Esophagus (tissue), 2 donors: ENCODE data around the gene ZNF414. TPM values are rescaled to one million over a fixed set of nuclear protein-coding genes. Genes with fewer than 3 reads are reported as not detected.

Source experiments
- H3K27ac ChIP-seq, 2 donors: one replicate each; pipeline ENCODE4 v1.5.1; 2013; ENCODE audit warnings: low read depth in 2 of 2, mild to moderate bottlenecking in 2 of 2, inconsistent platforms in 1 of 2, low read length in 1 of 2, moderate library complexity in 1 of 2
- H3K27me3 ChIP-seq, 2 donors: one replicate each; pipeline ENCODE4 v1.6.1; 2013; ENCODE audit warnings: low read length in 2 of 2, control low read depth in 1 of 2, mild to moderate bottlenecking in 1 of 2; ENCODE audit not compliant: insufficient read depth in 2 of 2, control insufficient read depth in 1 of 2
- H3K36me3 ChIP-seq, 2 donors: one replicate each; pipeline ENCODE4 v1.6.1; 2013; ENCODE audit warnings: low read length in 1 of 2; ENCODE audit not compliant: control insufficient read depth in 2 of 2, insufficient read depth in 2 of 2
- H3K4me1 ChIP-seq, 2 donors: one replicate each; pipeline ENCODE4 v1.6.1; 2013; ENCODE audit warnings: low read length in 1 of 2; ENCODE audit not compliant: control insufficient read depth in 2 of 2, insufficient read depth in 2 of 2
- H3K4me3 ChIP-seq, 2 donors: one replicate each; pipeline ENCODE4 v1.5.1; 2013; ENCODE audit warnings: low read length in 2 of 2, mild to moderate bottlenecking in 2 of 2, low read depth in 1 of 2, moderate library complexity in 1 of 2
- H3K9me3 ChIP-seq, 2 donors: one replicate each; pipeline ENCODE4 v1.6.1; 2013; ENCODE audit warnings: mild to moderate bottlenecking in 2 of 2, low read depth in 1 of 2, low read length in 1 of 2, moderate library complexity in 1 of 2; ENCODE audit not compliant: control insufficient read depth in 2 of 2, insufficient read depth in 1 of 2
- WGBS, 2 donors: extraction: QIAGEN DNeasy Blood & Tissue Kit; methylation state at CpG; one replicate each; pipeline ENCODE4 v1.1.7; 2013; 5-methylcytosine and 5-hydroxymethylcytosine counted together
- polyA plus RNA-seq, 2 donors: library from polyadenylated mRNA; stranded (reverse); fragments of 200-250 nt; gene quantifications; one replicate each; pipeline ENCODE4 v1.2.3, GENCODE V29; 2013
- donor health status: healthy with polysubstance abuse.
- donor health status: Bipolar disorder and iron deficiency.

ZNF414 gene
- polyA plus RNA-seq, 2 donors = 22.6 to 27.2 TPM

GRCh38 chr19:8461891-8462290, 52.1 kb downstream of the ZNF414 start:
- Histone ChIP-seq H3K27me3 (no peaks in the 10 kb centered on the region), H3K4me1 (peaks cover 0 to 7% of the 10 kb centered on the region in 2 donors)

DNA sequence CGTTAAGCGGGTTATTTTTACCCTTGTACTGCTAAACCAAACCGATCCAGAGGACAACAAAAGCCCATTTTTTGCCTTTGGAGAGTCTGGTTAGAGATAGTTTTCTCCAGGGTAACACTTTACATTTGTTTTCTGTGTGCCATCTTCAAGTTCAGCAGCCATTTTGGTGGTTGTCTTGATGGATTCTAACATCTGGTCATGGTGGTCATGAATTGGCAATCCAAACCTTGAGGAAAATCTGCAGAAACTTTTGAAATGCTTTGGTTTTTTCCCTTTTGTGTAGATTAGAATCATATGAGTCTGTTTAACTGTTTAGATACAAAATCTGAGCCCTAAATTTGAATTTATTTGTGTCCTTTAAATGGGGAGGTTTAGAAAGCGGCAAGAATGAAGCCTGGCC, 52.6 kb downstream of the ZNF414 start:
- H3K9me3 ChIP-seq = no peaks in the 10 kb centered on the region
- peaks cover 10 to 17% of the 10 kb centered on the region in 2 donors for H3K36me3 ChIP-seq
- no peak overlapping the region for H3K4me3 ChIP-seq
- peaks cover 0 to 8% of the 10 kb centered on the region in 2 donors for H3K4me1 ChIP-seq
- WGBS, 2 donors = 80 to 88% methylated on average over 3 to 4 of the region's 4 CpGs
- H3K27ac ChIP-seq = no peak overlapping the region
- no peaks in the 10 kb centered on the region for H3K27me3 ChIP-seq

More at GRCh38 chr19:8461891-8462290, 52.1 kb downstream of the ZNF414 start:
- H3K9me3 ChIP-seq = no peaks in the 10 kb centered on the region
- WGBS, 2 donors = 85 to 88% methylated on average over 14 of the region's 14 CpGs
- peaks cover 10 to 16% of the 10 kb centered on the region in 2 donors for H3K36me3 ChIP-seq
- no peak overlapping the region for H3K4me3 ChIP-seq
- H3K27ac ChIP-seq = no peak overlapping the region

GRCh38 chr19:8460516-8461298, 53.3 kb downstream of the ZNF414 start:
- H3K9me3 ChIP-seq = no peaks in the 10 kb centered on the region
- peaks cover 13 to 21% of the 10 kb centered on the region in 2 donors for H3K36me3 ChIP-seq
- no peaks in the 10 kb centered on the region for H3K27me3 ChIP-seq
- H3K27ac ChIP-seq = no peak overlapping the region
- H3K4me1 ChIP-seq = peaks cover 0 to 8% of the 10 kb centered on the region in 2 donors
- 67 to 72% methylated on average over 7 of the region's 7 CpGs for WGBS, 2 donors
- no peak overlapping the region for H3K4me3 ChIP-seq

Other genes starting within 250 kb of the ZNF414 start
- gene CD320, start 205.8 kb downstream of the ZNF414 start, polyA plus RNA-seq = 10 to 100 TPM in 1 of 2 donors, 1 to 10 TPM in 1; 9.4 to 17.9 TPM
- gene NDUFA7, start 192.8 kb downstream of the ZNF414 start, polyA plus RNA-seq = 100 to 1,000 TPM; 103 to 112 TPM
- 100 to 1,000 TPM; 725 to 804 TPM for gene RPS28, start 192.7 kb downstream of the ZNF414 start, polyA plus RNA-seq
- 1 to 10 TPM; 4.2 to 5.2 TPM for gene KANK3, start 170.9 kb downstream of the ZNF414 start, polyA plus RNA-seq
- 100 to 1,000 TPM in 1 of 2 donors, 10 to 100 TPM in 1; 27.2 to 126 TPM for gene ANGPTL4, start 150.0 kb downstream of the ZNF414 start, polyA plus RNA-seq
- 10 to 100 TPM; 60.8 to 75.3 TPM for gene RAB11B, start 123.8 kb downstream of the ZNF414 start, polyA plus RNA-seq
- gene MARCHF2, start 100.9 kb downstream of the ZNF414 start, polyA plus RNA-seq = 10 to 100 TPM; 22.0 to 29.0 TPM
- gene HNRNPM, start 69.2 kb downstream of the ZNF414 start, polyA plus RNA-seq = 100 to 1,000 TPM in 1 of 2 donors, 10 to 100 TPM in 1; 49.9 to 134 TPM
- 1 to 10 TPM in 1 of 2 donors, under 1 TPM in 1; 0.28 to 1.4 TPM for gene PRAM1, start 11.5 kb downstream of the ZNF414 start, polyA plus RNA-seq
- 1 to 10 TPM; 2.5 to 7.9 TPM for gene MYO1F, start 63.3 kb upstream of the ZNF414 start, polyA plus RNA-seq
- 10 to 100 TPM in 1 of 2 donors, 1 to 10 TPM in 1; 7.3 to 11.7 TPM for gene ADAMTS10, start 96.5 kb upstream of the ZNF414 start, polyA plus RNA-seq
- not detected for gene NFILZ, start 116.5 kb upstream of the ZNF414 start, polyA plus RNA-seq
- gene ACTL9, start 184.6 kb upstream of the ZNF414 start, polyA plus RNA-seq = not detected
- gene OR2Z1, start 207.5 kb upstream of the ZNF414 start, polyA plus RNA-seq = not detected